Tibial nerve (tissue), 3 donors: ENCODE data around the gene KRTAP10-1.
"Not testable (repeated sequence)": the region's sequence is repeated elsewhere in the genome, so short reads cannot be mapped to it uniquely, and the experiment has no call there.

Experiments
- POLR2A ChIP-seq, 2 donors: fragments of 450-650 bp; IDR thresholded peaks; one replicate each; pipeline ENCODE4 v1.6.1; 2017; ENCODE audit warnings: antibody characterized with exemption in 2 of 2, mild to moderate bottlenecking in 2 of 2, moderate library complexity in 2 of 2
- TF ChIP-seq, protein P1 (sequence below), 5 experiments: fragments of 200-600 bp in 3 of 5; fragments of 450-650 bp in 2 of 5; sonication (generic) in 3 of 5; IDR thresholded peaks; one replicate each; pipeline ENCODE4 v1.5.1; 2016 to 2019; ENCODE audit warnings: antibody characterized with exemption in 5 of 5, mild to moderate bottlenecking in 3 of 5, moderate library complexity in 2 of 5

GRCh38 chr21:44580231-44580821 lies 40.3 kb upstream of the KRTAP10-1 start, which contains the start of gene KRTAP10-5:
- TF ChIP-seq POLR2A (IDR thresholded peaks at IDR 0.05), result not testable (repeated sequence)
- TF ChIP-seq, protein P1, sequence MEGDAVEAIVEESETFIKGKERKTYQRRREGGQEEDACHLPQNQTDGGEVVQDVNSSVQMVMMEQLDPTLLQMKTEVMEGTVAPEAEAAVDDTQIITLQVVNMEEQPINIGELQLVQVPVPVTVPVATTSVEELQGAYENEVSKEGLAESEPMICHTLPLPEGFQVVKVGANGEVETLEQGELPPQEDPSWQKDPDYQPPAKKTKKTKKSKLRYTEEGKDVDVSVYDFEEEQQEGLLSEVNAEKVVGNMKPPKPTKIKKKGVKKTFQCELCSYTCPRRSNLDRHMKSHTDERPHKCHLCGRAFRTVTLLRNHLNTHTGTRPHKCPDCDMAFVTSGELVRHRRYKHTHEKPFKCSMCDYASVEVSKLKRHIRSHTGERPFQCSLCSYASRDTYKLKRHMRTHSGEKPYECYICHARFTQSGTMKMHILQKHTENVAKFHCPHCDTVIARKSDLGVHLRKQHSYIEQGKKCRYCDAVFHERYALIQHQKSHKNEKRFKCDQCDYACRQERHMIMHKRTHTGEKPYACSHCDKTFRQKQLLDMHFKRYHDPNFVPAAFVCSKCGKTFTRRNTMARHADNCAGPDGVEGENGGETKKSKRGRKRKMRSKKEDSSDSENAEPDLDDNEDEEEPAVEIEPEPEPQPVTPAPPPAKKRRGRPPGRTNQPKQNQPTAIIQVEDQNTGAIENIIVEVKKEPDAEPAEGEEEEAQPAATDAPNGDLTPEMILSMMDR (IDR thresholded peaks at IDR 0.05), result not testable (repeated sequence)
